HepG2 (cell line): Measurements from ENCODE around the gene DDRGK1. TPM values are rescaled to one million over a fixed set of nuclear protein-coding genes. Genes with fewer than 3 reads are reported as not detected.
A peak's percentile ranks its signal among the peaks of the same experiment; 100 is the strongest.

Experiments
- ADNP ChIP-seq: sonication (generic); formaldehyde crosslinking; IDR thresholded peaks from 2 replicates; pipeline ENCODE4 v1.4.0; 2020; ENCODE audit warnings: missing genetic modification reagents
- ASH2L ChIP-seq: fragments of 300-600, 200-600 bp; sonication (generic); IDR thresholded peaks from 2 replicates; pipeline ENCODE4 v1.7.0; 2017; ENCODE audit warnings: low read depth, mild to moderate bottlenecking, moderate library complexity, mixed read lengths, low read length; ENCODE audit not compliant: insufficient read length
- HNRNPH1 ChIP-seq: fragments of 200-400 bp; formaldehyde crosslinking; optimal IDR thresholded peaks from 2 replicates; pipeline ENCODE3; 2017; ENCODE audit warnings: mild to moderate bottlenecking, low read depth, low read length
- ISX ChIP-seq: sonication (generic); formaldehyde crosslinking; conservative IDR thresholded peaks from 2 replicates; pipeline ENCODE4 v1.5.0; 2020; ENCODE audit warnings: missing genetic modification reagents
- KLF11 ChIP-seq: IDR thresholded peaks from 2 replicates; pipeline ENCODE4 v1.6.1; 2016; ENCODE audit warnings: missing compliant biosample characterization
- MXD4 ChIP-seq: IDR thresholded peaks from 2 replicates; pipeline ENCODE4 v1.6.1; 2016; ENCODE audit warnings: mild to moderate bottlenecking, missing biosample characterization, missing genetic modification reagents
- NR2C2 ChIP-seq: sonication (generic); formaldehyde crosslinking; IDR thresholded peaks from 2 replicates; pipeline ENCODE4 v1.4.0; 2020; ENCODE audit warnings: missing genetic modification reagents, mild to moderate bottlenecking, moderate library complexity, borderline replicate concordance
- SNRNP70 ChIP-seq: fragments of 200-400 bp; formaldehyde crosslinking; IDR thresholded peaks from 2 replicates; pipeline ENCODE4 v1.6.1; 2017; ENCODE audit warnings: mild to moderate bottlenecking, low read depth, low read length, moderate library complexity
- SP1 ChIP-seq, 2 experiments: fragments of 450-650 bp in 1 of 2; sonication (generic) in 1 of 2; formaldehyde crosslinking in 1 of 2; IDR thresholded peaks; 2 replicates each; pipeline versions ENCODE4 v1.4.0 to v1.6.1; 2016 to 2020; ENCODE audit warnings: missing genetic modification reagents in 1 of 2
- ZNF232 ChIP-seq: sonication (generic); formaldehyde crosslinking; IDR thresholded peaks from 2 replicates; pipeline ENCODE4 v1.4.0; 2020; ENCODE audit warnings: missing genetic modification reagents, borderline replicate concordance
- ZNF234 ChIP-seq: sonication (generic); formaldehyde crosslinking; conservative IDR thresholded peaks from 2 replicates; pipeline ENCODE4 v1.5.1; 2020; ENCODE audit warnings: mild to moderate bottlenecking, missing genetic modification reagents
- ZNF468 ChIP-seq: sonication (generic); formaldehyde crosslinking; IDR thresholded peaks from 2 replicates; pipeline ENCODE4 v1.8.0; 2022; ENCODE audit warnings: mild to moderate bottlenecking, moderate library complexity, missing genetic modification reagents
- ZNF652 ChIP-seq: IDR thresholded peaks from 2 replicates; pipeline ENCODE4 v1.6.1; 2016; ENCODE audit warnings: low read depth, borderline replicate concordance
- polyA plus RNA-seq, 8 experiments: library from polyadenylated mRNA; depleted of rRNA in 3 of 8; stranded (reverse) in 7 of 8; unstranded in 1 of 8; fragments of >200 nt; fragmentation: Illumina TruSeq in 4 of 8; extraction: Trizol in 4 of 8; gene quantifications; 2 replicates each; pipeline versions ENCODE4 v1.2.1 to v1.2.3, GENCODE V29; 2011 to 2016; ENCODE audit warnings: low read depth in 4 of 8, missing spikeins in 1 of 8, mixed read lengths in 1 of 8; ENCODE audit not compliant: insufficient read depth in 1 of 8
- total RNA-seq, 5 experiments: library from RNA; depleted of rRNA; stranded (reverse); fragments of >200 nt; fragmentation: Illumina TruSeq; extraction: Trizol; gene quantifications; 2 replicates each; pipeline ENCODE4 v1.2.3, GENCODE V29; 2016; ENCODE audit warnings: low read depth in 1 of 5
- TF ChIP-seq, protein P1 (sequence below): sonication (generic); formaldehyde crosslinking; IDR thresholded peaks from 2 replicates; pipeline ENCODE4 v1.4.0; 2020; ENCODE audit warnings: mild to moderate bottlenecking, missing genetic modification reagents, borderline replicate concordance
- TF ChIP-seq, protein P2 (sequence below): sonication (generic); formaldehyde crosslinking; IDR thresholded peaks from 2 replicates; pipeline ENCODE4 v1.4.0; 2020; ENCODE audit warnings: missing genetic modification reagents
- TF ChIP-seq, protein P3 (sequence below): sonication (generic); formaldehyde crosslinking; IDR thresholded peaks from 2 replicates; pipeline ENCODE4 v1.4.0; 2020; ENCODE audit warnings: missing genetic modification reagents; ENCODE audit errors: not compliant biosample characterization
- TF ChIP-seq, protein P4 (sequence below): sonication (generic); formaldehyde crosslinking; IDR thresholded peaks from 2 replicates; pipeline ENCODE4 v1.5.1; 2020; ENCODE audit warnings: missing genetic modification reagents, mild to moderate bottlenecking, borderline replicate concordance
- TF ChIP-seq, protein P5 (sequence below): sonication (generic); formaldehyde crosslinking; IDR thresholded peaks from 2 replicates; pipeline ENCODE4 v1.8.1; 2023; ENCODE audit warnings: mild to moderate bottlenecking, inconsistent platforms, moderate library complexity, missing genetic modification reagents, borderline replicate concordance
- TF ChIP-seq, protein P6 (sequence below): IDR thresholded peaks from 2 replicates; pipeline ENCODE4 v1.6.1; 2016; ENCODE audit warnings: low read depth, borderline replicate concordance

DDRGK1 gene
- total and polyA plus RNA-seq, 2 of the 13 experiments (the other 11 are each of a cell fraction or from before 2014, with no cell fraction given), result 96.7 to 149 TPM

DNA sequence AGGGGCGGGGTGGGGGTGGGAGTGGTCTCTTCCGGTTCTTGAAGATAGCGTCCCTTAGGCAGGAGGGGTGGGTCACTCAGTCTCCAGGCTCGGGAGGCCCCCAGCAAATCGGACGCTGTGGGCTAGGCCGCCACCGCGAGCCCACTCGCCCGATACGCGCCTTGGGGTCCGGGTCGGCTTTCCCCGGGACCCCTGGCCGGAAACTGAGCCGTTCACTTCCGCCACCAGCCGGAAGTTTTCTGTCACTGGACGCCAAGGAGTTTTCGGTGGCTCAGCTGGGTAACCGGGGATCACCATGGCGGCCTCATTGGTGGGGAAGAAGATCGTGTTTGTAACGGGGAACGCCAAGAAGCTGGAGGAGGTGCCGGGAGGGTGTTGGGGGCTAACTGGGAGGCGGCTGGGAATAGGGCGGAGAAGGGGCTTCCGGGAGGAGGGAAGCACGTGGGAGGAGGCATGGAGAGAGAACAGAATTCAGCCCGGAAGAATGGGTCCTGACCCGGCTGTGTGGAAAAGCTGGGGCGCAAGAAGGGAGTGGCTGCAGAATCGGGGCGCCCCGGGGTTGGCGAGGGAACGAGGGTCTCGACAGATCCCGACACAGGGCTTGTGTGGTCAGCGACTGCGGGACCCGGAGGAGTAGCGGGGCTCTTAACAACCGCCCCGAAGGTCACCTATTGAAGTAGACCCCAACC is 4.9 kb upstream of the DDRGK1 start, which contains the start of gene ITPA (continued):
- TF ChIP-seq, protein P1, sequence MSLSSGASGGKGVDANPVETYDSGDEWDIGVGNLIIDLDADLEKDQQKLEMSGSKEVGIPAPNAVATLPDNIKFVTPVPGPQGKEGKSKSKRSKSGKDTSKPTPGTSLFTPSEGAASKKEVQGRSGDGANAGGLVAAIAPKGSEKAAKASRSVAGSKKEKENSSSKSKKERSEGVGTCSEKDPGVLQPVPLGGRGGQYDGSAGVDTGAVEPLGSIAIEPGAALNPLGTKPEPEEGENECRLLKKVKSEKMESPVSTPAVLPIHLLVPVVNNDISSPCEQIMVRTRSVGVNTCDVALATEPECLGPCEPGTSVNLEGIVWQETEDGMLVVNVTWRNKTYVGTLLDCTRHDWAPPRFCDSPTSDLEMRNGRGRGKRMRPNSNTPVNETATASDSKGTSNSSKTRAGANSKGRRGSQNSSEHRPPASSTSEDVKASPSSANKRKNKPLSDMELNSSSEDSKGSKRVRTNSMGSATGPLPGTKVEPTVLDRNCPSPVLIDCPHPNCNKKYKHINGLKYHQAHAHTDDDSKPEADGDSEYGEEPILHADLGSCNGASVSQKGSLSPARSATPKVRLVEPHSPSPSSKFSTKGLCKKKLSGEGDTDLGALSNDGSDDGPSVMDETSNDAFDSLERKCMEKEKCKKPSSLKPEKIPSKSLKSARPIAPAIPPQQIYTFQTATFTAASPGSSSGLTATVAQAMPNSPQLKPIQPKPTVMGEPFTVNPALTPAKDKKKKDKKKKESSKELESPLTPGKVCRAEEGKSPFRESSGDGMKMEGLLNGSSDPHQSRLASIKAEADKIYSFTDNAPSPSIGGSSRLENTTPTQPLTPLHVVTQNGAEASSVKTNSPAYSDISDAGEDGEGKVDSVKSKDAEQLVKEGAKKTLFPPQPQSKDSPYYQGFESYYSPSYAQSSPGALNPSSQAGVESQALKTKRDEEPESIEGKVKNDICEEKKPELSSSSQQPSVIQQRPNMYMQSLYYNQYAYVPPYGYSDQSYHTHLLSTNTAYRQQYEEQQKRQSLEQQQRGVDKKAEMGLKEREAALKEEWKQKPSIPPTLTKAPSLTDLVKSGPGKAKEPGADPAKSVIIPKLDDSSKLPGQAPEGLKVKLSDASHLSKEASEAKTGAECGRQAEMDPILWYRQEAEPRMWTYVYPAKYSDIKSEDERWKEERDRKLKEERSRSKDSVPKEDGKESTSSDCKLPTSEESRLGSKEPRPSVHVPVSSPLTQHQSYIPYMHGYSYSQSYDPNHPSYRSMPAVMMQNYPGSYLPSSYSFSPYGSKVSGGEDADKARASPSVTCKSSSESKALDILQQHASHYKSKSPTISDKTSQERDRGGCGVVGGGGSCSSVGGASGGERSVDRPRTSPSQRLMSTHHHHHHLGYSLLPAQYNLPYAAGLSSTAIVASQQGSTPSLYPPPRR (CRISPR knock-in tag), result peak; percentile 62
- TF ChIP-seq ZNF652 (CRISPR knock-in tag) (no peak; the same call in 1 of the 2 replicates), ISX (0 out of 2 replicates have a peak, but pooled peaks have one; percentile 25), ZNF232 (CRISPR knock-in tag) (no peak), ASH2L (peak; percentile 94), ZNF234 (CRISPR knock-in tag) (0 out of 2 replicates have a peak, but pooled peaks have one; percentile 57), MXD4 (CRISPR knock-in tag) (peak; percentile 98), NR2C2 (CRISPR knock-in tag) (peak; percentile 96), KLF11 (peak; percentile 55; the same call in 1 of the 2 replicates), SNRNP70 (no peak), SP1 (IDR thresholded peaks at IDR 0.05) (no peak), SP1 (CRISPR knock-in tag; IDR thresholded peaks at IDR 0.05) (no peak; the same call in 1 of the 2 replicates), HNRNPH1 (no peak), ADNP (CRISPR knock-in tag) (no peak), ZNF468 (CRISPR knock-in tag) (no peak)
- TF ChIP-seq, protein P2, sequence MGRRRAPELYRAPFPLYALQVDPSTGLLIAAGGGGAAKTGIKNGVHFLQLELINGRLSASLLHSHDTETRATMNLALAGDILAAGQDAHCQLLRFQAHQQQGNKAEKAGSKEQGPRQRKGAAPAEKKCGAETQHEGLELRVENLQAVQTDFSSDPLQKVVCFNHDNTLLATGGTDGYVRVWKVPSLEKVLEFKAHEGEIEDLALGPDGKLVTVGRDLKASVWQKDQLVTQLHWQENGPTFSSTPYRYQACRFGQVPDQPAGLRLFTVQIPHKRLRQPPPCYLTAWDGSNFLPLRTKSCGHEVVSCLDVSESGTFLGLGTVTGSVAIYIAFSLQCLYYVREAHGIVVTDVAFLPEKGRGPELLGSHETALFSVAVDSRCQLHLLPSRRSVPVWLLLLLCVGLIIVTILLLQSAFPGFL (CRISPR knock-in tag), result no peak
- TF ChIP-seq, protein P3, sequence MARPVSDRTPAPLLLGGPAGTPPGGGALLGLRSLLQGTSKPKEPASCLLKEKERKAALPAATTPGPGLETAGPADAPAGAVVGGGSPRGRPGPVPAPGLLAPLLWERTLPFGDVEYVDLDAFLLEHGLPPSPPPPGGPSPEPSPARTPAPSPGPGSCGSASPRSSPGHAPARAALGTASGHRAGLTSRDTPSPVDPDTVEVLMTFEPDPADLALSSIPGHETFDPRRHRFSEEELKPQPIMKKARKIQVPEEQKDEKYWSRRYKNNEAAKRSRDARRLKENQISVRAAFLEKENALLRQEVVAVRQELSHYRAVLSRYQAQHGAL (CRISPR knock-in tag), result no peak
- TF ChIP-seq, protein P4, sequence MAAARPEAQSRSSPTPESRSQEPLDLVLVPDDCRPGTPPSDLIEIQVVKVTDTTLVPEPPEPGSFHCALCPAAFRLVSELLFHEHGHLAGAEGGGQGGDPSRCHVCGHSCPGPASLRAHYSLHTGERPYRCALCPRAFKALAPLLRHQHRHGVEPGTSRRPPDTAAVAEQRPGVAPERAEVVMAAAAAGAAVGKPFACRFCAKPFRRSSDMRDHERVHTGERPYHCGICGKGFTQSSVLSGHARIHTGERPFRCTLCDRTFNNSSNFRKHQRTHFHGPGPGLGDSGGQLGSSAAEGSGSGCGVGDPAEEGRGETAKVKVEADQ (CRISPR knock-in tag), result peak; percentile 85
- TF ChIP-seq, protein P5, sequence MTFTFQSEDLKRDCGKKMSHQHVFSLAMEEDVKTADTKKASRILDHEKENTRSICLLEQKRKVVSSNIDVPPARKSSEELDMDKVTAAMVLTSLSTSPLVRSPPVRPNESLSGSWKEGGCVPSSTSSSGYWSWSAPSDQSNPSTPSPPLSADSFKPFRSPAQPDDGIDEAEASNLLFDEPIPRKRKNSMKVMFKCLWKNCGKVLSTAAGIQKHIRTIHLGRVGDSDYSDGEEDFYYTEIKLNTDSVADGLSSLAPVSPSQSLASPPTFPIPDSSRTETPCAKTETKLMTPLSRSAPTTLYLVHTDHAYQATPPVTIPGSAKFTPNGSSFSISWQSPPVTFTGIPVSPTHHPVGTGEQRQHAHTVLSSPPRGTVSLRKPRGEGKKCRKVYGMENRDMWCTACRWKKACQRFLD (CRISPR knock-in tag), result peak; percentile 67; the same call in 1 of the 2 replicates
- TF ChIP-seq, protein P6, sequence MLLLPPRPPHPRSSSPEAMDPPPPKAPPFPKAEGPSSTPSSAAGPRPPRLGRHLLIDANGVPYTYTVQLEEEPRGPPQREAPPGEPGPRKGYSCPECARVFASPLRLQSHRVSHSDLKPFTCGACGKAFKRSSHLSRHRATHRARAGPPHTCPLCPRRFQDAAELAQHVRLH, result no peak; the same call in none of the 2 replicates
